GM19372 (cell line): ENCODE measurements around the gene CAMK1D.

Experiments
- ATAC-seq: cut with Tn5 transposase; IDR thresholded peaks from one replicate; pipeline ENCODE4 v1.9.1; 2021; ENCODE audit warnings: mild to moderate bottlenecking, low read depth, moderate library complexity; ENCODE audit not compliant: unreplicated experiment

CAMK1D gene

DNA sequence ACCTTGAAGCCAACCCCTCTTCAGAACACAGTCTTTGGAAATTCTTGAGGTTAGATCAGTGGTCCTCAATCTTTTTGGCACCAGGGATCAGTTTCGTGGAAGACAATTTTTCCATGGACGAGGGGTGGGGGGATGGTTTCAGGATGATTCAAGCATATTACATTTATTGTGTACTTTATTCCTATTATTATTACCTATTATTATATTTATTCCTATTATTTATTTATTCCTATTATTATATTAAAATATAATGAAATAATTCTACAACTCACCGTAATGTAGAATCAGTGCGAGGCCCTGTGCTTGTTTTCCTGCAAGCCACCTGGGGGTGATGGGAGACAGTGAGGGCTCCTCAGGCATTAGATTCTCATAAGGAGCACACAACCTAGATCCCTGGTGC, 17.9 kb downstream of the CAMK1D start:
- ATAC-seq: no peak

DNA sequence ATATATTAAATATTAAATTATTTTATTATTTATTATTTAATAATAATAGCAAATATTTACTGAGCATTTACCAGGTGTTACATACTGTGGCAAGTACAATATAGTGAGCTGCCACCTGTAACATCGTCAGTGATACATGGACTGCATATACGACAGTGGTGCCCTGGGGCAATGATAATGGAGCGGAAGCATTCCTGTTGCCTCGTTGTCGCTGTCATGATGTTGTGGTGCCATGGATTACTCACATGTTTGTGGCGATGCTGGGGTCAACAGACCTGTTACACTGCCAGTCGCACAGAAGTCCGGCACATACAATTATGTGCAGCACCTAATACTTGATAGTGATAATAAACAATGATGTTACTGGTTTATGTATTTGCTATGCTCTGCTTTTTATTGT, 20.6 kb downstream of the CAMK1D start:
- no peak for ATAC-seq

DNA sequence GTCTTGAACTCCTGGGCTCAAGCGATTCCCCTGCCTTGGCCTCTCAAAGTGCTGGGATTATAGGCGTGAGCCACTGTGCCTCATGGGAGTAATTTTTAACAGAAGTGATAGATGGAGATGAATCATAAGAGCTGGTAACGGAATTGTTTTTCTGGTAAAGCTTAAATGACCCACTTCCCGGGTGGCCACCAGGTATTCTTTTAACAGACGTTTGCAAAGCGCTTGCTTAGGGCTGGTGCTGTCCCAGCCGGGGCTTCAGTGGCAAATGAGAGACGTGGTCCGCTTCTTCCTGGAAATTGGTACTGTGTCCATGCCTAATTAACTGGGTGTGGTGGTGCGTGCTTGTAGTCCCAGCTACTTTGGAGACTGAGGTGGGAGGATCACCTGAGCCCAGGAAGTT, 23.5 kb downstream of the CAMK1D start:
- no peak for ATAC-seq

DNA sequence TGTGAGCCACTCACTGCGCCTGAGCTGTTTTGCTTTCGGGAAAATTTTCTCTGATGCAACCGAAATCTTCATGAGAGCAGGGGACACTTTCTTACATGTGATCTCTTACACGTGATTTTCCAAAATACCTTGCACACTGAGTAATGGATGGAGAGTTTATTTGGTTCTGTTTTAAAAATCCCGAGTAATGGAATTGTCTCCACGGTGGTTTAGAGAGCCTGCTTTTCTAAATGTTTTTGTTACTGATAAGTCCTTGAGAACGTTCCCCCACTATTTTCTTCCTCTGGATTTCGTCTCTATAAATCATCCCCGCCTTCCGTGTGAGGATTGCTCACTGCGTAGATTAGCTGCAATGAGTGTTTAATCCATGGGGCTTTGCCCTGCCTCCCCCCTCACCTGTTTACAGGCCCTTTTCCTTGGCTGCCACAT, 25.7 kb downstream of the CAMK1D start:
- no peak for ATAC-seq

DNA sequence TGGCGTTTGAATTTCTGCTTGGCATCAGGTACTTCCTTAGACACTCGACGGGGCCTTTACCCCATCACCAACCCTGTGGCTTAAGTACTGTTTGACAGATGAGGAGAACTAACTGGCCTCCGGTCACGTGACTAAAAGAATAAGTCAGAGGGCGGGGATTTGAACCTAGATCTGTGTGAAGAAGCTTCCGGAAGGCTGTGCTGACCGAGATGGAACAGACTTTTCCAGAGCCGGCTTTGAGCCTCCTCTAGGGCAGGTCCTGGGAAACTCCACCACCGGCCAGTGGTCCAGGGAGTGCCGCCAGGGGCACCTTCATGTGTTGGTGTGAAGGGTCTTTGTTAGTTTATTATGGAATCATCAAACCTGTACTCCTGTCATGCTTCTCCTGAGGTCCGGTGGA, 26.9 kb downstream of the CAMK1D start:
- ATAC-seq: no peak

DNA sequence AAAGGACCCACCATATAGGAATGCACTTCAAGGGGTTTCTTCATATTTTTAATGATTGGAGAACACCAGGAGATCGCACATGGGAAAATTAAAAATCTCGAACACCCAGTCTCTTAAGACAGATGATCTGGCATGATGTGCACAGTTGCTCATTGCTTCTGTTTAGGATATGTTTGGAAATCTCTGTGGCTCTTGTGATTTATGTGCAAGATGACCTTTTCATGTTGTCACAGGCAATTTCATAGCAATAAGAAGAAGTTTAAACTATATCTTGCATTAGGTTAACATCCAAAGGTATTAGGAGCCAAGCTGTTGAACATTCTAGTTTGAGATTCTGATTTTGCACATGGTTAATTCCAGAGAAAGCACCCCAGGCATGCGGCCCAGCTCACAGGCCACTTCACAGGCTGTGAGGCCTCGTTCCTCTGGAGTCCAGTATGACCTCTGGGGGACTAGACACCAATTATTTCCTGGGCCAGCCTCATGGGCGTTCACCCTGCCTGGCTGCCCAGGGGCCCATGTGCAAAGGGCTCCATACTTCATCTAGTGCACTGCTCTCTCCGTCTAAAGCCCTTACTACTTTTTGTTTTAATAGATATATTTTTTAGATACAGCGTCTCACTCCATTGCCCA, 28.4 kb downstream of the CAMK1D start:
- ATAC-seq: no peak

DNA sequence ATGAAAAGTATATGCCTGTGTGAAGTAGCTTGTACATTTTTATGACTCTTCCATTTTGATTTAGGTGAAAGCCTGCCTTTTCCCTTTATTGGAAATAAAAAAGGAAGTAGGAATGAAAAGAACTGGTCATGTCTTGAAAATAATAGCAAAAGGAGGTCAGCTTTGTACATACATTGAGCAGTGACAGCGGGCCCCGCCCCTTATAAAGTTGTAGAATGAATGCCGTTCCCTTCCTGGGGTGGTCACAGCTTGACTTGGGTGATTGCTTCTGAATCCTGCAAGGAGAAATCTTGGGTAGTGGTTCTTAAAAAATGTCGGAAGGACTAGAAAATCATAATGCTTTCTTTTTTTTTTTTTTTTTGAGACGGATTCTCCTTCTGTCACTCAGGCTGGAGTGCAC, 31.7 kb downstream of the CAMK1D start:
- ATAC-seq: no peak

DNA sequence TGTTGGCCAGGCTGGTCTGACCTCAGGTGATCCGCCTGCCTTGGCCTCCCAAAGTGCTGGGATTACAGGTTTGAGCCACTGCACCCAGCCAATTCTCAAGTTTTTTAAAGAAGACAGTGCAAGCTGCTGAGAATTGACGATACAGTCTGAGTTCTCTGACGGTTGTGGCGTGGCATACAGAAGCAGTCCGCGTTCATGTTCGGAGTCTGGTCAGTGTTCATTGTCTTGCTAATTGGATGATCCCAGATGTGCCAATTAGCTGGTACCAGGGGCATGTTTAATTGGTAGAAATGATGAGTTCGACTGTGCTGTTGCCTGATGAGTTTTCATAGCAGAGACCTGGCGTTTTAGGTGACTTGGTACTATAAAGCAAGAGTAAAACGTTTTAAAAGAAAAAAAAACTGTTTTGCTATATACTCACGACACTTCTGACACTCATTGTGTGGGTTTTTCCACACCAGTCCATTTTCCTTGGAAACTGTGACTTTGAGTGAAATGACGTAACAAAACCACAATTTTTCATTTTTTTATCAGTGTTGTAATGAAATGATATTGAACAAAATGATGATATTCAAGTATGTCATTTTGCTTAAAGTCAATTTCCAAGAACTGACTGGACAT, 32.3 kb downstream of the CAMK1D start:
- ATAC-seq: no peak

DNA sequence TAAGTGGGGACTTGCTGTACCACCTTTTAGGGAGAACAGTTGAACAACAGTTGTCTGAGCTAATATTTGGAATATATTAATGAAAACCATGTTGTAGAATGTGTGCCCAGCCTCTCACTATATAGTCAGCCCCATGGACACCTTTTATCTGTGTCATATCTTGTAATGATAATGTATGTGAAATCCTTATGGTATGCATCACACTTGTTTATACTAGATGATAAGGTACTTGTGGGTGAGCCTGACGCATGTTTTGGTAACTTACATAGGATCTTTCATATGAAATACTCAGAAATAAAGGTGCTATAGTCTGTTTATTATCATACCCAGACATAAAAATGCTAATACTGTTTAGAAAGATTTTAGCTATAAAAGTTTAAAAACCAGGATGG, 32.8 kb downstream of the CAMK1D start:
- ATAC-seq: no peak

DNA sequence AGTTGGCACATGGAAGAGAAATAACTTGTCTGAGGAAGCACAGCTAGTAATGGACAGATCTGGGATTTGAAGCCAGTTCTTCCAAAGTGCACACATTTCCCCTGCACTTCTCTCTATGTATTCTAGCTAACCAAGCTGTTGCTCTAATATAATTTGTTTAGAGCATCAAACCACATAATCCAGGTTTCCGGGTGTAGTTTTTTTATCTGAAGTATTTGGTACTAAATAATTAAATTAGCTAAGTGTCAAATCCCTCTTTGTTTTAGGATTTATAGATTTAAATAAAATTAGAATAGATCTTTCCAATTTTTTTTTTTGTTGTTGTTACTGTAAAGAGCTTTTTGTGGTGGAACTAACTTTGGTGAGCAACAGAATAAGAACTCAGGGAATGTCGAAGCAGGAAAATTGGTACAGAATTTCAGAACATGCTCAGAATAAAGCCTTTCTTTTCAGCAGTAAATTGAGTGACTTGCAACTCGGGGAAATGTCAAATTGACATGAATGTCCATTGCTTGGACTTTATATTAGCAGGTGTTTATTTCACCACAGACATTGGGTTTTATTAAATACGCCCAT, 33.7 kb downstream of the CAMK1D start:
- ATAC-seq: no peak

DNA sequence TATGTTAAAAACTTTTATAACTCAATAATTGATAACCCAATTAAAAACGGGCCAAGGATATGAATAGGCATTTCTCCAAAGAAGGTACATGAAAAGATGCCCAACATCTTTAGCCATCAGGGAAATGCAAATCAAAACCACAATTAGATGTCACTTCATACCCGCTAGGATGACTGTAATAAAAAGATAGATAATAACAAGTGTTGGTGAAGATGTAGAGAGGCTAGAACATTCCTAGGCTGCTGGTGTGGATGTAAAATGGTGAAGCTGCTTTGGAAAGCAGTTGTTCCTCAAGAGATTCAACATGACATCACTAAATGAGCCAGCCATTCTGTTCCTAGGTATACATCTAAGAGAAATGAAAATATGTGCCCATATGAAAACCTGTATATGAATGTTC, 35.6 kb downstream of the CAMK1D start:
- no peak for ATAC-seq

DNA sequence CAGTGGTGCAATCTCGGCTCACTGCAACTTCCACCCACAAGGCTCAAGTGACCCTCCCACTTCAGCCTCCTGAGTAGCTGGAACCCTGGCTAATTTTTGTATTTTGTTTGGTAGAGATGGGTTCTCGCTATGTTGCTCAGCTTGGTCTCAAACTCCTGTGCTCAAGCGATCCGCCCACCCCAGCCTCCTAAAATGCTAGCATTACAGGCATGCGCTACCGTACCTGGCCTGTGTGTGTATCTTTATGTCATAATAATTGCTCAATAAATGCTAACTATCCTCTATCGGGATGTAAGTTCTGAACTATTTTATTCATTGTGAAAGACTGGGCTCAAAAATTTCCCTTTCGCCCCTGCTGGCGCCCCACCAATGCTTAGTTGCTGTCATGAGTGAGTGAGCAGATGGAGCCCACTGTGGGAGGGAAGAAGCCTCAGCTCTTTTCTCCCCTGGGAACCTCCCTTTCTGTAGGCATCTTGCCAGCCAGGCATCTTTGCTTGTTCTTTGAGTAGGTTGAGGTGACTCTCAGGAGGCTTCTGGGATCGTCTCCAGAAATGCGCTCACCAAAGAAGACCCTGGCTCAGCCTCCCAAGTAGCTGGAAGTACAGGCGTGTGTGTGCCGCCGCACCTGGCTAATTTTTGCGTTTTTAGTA, 38.3 kb downstream of the CAMK1D start:
- ATAC-seq: no peak

DNA sequence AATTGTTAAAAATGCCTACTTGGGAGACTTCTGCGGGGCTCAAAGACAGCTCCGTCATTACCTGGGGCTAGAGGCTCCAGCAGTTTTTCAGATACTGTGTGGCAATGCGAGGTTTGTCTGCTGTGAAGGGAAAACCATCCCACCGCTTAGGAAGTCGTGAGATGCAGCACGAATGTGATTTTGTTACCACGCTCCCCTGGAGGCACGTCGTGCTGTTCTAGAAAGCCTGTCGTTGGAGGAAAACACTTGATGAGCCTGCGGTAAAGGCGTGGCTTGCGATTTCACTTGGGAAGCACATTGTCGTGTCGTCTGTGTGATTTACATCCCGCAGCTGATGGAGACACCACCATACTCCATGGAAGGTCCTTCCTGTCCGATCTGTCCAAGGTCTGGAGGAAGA, 39.3 kb downstream of the CAMK1D start:
- no peak for ATAC-seq

DNA sequence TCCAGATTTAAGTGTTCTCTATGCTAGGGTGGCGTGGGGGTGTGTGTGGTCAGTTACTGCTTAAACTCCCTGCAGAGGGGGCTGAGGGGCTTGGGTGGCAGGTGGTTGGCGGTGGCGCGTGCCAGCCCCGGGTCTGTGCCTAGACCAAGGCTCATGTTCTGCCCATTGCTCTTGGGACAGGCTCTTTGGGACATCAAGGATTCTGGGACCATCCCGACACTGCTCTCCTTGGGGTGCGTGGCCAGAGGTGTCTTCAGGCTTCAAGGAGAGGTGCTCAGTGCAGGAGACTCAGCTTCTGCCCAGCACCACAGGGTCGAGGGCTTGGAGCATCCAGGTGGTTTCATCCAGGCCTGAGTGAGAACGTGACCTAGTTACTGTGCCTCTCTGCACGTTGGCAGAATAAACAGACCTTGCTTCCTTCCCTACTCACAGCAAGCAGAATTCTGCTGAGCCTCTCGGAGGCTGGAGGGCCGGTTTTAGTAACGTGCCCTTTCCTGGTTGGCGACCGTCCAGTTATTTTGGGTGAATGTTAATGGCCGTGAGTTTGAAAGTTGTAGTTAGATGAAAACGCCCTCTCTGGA, 39.9 kb downstream of the CAMK1D start:
- no peak for ATAC-seq

DNA sequence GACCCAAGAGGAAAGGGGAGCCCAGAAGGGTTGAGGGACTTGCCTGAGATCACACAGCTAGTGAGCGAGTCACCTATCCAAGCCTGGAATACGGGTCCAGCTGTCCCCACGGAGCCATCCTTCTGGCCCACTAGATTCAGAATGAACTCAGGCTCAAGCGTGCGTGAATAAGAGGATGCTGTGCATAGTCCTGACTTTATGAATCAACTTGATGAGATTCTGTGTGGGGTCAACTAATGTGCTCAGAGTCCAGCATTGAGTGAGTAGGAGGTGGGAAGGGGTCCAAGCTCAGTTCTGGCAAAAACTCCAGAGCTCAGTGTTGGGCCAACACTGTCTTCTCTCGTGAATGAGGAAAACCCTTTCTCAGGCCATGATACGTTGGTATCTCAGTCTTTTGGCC, 41.4 kb downstream of the CAMK1D start:
- ATAC-seq: no peak

DNA sequence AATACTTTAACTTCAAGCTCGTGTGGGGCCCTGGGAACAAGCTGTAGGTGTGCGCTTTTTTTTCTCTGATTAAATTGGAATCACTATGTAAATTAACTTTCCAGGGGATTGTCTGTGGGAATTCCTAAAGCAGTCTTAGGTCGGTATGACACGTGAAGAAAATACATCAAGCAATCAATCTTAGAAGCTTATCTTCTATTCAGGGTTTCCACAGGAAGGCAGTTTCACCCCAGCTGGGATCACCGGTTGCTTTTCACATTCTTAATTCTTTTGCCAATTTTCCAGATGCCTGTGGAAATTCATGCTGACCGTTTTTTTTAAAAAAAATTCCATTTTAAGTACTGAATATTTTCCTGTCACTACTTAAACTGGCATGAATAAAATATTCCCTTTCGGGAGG, 41.9 kb downstream of the CAMK1D start:
- no peak for ATAC-seq

DNA sequence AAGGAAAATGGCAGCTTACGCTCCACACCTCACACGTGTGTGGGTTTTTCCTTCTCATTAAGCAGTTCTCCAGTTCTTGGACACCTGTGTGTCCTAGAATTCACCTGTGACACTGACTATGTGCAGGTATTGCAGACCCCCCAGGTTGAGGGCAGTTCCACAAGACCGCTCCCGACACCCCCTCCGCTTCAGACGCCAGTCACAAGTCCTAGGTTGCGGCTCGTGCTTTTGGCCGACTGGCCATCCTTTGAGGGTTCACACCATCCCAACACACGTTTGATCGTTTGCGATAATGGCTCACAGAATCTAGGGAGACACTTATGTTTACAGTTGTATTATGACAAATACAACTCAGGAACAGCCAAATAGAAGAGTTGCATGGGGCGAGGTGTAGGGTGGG, 44.5 kb downstream of the CAMK1D start:
- no peak for ATAC-seq

DNA sequence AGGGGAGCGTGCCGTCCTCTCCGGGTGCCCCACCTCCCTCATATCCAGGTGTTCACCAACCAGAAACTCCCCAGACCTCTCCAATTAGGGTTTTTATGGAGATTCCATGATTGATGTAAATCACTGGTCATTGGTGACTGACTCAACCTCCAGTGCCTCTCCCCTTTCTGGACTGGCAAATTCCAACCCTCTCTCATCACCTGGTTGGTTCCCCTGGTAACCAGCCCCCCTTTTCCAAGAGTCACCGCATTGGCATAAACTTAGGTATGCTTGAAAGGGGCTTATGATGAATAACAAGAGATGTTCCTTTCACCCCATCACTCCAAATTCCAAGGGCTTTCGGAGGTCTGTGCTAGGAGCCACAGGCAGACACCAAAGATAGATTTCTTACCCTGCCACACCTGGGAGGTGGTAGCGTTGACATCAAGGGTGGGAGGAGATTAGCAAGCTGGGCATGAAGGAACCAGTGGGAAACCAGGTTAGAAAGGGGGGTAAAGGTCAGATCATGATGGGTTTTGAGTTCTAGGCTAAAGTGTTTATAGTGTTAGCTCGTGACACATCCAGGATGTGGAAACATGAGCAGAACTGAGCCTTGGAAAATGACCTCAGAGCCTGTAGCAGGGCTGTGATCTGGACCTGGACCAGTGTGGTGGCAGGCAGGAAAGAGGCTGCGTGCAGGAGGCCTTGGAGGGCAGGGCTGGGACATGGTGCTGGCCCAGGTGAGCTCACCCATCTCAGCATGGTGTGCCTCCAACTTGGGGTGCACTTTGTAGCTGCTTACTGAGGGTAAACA, 45.1 kb downstream of the CAMK1D start:
- no peak for ATAC-seq

DNA sequence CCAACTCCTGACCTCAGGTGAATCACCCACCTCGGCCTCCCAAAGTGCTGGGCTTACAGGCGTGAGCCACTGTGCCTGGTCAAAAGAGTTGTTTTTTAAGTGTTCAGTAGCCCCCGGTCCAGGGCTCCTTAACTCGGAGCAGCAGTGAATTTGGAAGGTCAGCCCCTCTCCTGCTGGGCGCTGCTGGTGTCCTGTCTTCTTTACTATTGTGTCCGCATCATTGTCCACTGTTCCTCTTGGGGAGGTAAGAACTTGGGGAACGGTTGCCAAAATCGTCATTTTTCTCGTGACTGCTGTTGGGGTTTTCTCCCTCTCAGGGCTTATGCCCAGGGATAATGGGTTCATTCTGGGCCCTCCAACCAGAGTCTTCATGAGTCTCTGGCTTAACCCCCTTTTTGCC, 46.7 kb downstream of the CAMK1D start:
- no peak for ATAC-seq

DNA sequence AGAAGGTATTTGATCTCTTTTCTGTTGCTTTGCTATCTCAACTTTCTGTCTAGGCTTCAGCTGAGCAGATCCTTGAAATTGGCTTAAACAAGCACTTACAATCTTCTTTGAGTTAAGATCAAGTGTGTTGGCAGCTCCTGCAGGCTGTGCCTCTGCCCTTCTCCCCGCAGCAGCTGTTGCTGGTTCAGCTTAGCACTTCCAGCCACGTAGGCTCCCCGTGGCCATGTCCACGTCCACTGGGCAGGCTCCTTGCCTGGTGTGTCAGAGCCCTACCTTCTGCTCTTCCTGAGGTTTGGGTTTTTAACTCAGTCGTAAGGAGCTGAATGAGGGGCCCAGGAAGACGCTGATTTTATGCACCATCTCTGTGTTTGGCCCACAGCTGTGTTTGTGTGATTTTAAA, 47.2 kb downstream of the CAMK1D start:
- ATAC-seq: no peak
